ENCODE measurements around the gene WBP11.

WBP11 gene

DNA sequence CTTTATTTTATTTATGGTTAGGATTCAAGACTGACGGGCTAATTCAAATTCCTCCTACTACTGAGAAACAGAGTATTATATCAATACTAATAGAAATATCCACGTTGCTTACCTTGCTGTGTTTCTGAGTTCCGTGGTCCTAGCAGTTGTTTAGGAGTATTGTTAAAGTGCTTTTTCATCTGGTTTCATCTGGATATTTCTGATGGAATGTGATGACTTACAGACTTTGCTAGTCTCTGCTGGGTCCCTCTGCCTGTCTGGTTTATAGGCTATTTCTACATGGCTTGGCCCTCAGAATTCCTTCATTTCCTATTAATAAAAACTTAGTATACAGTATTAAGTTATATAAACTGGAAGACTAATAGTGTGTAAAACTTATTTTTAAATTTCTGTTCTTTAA is 10.7 kb upstream of the WBP11 start, which contains the start of gene SMCO3:
TSS of gene SMCO3 (minus strand) at position 169 of the 400 bp plus-strand sequence. CDS start 7,502 bp downstream, outside the sequence.
- no peak for DNase-seq

DNA sequence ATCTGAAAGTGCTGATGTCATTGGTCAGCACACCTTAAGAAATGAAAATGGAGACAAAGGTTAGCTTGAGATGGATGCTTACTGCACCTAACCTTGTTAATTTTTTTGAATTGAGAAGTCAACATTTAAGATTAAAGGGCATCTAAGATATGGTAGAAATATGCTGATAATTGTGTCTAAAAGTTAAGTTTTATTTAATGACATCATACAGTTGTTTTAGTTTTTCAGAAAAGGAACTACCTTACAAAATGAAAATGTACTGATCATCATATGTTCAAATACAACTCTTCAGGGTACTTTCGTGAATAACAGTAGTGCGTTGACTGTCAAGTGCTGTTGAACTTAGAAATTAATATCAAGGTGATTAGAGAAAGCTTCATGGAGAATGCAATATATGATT is 8.2 kb upstream of the WBP11 start:
- DNase-seq = no peak

DNA sequence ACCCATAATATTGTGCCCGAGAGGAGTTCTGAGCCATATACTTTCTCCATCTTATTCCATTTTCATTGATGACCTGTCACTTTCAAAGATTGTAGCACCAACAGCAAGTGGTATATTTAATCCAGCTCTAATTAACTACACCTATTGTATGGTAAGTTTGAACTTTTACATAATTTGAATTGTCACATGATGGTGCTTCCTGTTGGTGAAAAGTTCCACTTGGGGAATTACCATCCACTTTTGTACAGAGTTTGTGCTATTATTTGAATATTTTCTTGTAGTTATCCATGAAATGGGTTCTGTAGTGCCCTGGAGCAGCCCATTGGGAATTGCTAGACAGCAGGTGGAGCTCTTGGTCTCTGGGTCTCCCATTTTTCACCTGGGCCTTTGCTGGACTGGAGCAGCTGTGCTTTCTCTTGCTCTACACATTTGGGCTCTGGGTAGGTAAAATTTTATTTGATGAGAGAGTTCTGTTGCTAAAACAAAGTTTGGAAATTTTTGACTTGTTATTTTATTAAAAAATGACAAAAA is 7.7 kb upstream of the WBP11 start:
- peak; percentile 23 for DNase-seq

DNA sequence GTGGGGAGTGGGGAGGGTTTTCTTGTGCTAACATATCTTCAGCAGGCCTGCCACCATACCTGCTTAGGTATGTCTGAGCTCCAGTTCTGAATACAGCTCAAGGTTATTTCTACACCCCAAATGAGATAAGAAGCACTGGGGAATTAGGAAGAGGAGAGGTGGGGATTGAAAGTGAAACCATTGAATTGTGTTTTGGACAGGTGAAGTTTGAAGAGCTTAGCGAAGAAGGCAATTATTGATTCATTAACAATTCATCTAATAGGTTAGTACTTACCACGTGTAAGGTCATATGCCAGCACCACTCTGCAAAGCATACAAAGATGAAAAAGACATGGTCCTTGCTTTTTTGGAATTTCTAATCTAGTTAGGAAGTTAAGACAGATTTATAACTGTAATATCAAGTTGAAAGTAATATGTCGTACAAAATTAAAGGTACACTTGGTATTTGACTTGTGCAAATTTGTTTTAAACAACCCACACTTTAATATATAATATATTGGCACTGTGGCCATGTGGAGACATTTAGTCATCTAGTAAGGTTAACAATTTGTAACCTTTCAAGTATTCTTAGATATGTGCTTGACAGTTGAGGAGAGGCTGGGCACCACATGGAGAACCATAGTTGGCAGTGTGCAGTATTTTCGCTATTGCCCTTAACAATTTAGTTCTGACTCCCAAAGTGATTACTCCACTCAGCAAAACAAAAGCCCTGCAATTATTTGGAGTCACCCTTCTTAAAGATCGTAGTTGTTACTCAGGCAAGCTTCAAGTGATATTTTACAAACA is 7.1 kb upstream of the WBP11 start:
- no peak for DNase-seq

DNA sequence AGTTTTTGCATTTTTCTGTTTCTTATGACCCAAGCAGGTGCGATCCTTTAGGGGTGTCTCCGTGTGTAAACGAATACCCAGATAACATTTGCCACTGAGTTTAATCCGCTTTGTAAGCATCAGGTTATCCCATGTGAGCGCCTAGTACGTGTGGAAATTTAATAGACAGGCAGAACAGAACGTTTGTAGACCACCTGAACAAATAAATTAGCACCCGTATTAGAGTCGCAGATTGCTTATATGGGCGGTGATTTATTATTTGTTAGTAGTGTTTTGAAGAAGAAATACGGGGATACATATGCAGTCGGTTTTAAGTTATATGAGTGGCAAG is 517 bp upstream of the WBP11 start:
- peak; percentile 80 for DNase-seq

DNA sequence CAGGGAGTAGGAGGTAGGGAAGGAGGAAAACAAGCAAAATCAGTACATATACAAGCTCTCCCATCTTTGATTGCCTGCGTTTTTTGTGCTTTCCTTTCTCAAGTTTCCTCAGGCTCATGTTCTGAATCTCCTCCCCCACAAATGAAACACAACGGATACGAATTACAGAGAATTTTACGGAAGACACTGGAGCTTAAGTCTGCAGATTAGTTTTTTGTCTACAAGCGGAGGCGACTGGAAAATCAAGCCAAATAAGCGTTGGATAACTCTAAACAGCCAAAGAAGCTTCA is 612 bp downstream of the WBP11 start:
- DNase-seq = no peak

DNA sequence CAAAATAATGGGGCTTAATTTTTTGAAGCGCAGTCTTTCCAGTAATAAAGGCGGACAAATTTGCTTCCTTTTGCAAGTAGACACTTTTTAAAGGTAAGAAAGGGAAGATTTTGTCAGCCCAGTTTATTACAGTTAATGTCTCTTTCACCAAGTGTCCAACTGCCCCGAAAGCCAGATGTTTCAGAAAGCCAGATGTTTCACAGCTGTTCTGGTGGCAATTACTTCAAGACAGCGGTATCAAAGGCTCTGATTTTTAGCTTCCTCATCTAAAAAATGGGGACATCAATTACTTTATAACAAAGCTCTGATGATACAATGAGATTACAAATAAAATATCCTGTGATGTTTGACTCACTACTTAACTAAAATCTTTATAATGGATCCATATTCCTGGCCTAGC is 1.0 kb downstream of the WBP11 start:
- no peak for DNase-seq

DNA sequence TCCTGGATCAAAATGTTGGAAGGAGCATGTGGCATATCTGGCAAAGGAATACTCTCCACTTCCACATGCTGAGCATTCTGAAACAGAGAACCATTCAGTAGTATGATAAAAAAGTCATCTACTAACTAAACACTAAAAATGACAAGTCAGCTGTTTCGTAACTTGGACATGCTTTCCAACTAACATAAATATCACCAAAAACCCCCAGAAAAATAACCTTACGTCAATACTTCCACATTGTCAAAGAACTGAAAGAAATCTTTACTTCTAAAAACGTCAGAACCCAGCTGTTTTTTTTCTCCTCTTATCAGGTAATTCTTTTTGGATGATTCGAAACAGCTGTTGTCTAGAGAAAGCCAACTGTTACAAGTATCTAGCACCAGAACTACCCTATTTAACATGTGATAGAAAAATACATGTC is 8.2 kb downstream of the WBP11 start:
- DNase-seq = no peak

DNA sequence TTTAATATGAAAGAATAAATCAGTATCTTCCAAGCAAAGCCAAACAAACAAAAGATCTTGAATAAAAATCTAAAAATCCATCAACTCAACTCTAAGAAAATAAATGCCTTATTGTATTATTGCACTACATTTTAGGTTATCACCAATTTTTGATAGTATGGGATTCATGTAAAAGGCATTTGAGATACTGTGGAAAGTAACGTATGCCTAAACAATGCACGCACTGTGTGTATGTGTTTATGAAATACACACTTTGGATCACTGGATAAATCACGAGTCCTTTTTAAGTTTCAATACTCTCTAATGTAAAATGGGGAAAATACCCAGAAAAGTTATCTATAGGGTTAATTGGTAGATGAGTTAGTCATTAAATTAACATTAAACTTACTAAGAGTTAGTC is 17.7 kb downstream of the WBP11 start:
- no peak for DNase-seq

DNA sequence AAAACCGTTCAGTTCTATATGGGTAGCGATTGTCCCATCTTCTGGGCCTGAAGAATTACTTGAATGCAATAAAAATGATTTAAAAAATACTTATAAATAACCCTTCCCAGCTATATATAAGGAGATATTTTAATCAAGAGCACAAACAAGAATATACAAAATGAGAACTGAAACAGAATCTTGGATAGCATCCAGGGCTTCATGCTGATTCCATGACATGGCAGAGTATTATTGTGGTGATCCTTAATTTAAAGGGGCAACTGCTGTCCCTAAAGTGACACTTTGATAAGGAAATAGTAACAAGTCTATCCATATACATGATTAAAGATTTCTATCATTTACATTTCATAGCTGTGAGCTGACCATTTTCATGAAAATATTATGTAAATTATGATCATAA is 18.8 kb downstream of the WBP11 start:
- no peak for DNase-seq

DNA sequence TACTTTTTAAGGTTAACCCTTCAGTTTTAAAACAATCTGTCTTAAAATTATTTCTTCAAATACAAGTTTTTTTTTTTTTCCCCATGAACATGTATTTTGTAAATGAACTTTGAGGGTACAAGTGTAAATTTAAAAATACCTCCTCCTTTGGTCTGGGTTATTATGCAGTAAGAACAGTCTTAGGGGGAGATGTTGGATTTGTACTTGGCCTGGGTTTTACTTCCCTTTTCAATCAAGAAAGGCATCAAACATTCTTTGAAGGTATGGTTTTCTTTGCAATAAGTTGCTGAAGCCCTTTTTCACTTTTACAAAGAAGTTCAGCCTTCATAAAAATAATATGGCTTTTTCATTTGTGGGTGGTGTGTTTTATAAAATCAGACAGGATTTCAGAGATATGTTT is 20.5 kb downstream of the WBP11 start:
- no peak for DNase-seq

DNA sequence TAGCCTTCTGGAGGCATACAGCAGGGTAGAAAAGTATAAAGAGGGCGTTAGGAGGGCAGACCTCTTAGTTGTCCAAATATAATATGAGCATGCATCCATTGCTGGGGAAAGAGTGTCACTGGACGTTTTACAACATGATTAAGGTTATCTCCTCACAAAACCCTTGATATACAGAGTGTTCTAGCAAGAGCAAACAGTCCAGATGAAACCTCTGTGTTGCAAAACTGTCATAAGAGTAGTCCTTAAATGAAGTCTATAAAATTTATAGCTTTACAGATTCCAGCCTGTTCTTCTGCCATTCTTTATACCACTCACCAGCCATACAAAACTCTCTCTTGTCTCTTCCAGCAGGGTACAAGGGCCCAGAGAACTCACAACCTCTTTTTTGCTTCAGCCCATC is 21.7 kb downstream of the WBP11 start:
- no peak for DNase-seq

DNA sequence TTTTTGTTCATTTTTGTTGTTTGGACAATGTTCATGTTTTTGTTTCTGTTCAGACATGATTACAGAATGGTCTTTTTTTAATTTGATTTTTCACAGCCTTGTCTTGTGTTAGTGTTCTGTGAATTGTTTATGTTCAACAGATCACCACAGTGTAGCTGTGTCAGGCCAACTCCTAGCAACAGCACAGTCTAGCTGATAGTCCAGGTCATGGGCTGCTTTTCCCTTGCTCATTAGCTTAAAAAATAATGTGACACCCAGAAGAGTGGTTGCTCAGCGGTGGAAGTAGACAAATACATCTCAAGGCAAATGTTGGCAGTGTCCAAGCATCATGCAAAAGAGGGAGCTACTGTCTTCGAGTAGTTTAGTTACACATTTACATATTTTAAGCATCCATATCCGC is 22.4 kb downstream of the WBP11 start:
- no peak for DNase-seq

DNA sequence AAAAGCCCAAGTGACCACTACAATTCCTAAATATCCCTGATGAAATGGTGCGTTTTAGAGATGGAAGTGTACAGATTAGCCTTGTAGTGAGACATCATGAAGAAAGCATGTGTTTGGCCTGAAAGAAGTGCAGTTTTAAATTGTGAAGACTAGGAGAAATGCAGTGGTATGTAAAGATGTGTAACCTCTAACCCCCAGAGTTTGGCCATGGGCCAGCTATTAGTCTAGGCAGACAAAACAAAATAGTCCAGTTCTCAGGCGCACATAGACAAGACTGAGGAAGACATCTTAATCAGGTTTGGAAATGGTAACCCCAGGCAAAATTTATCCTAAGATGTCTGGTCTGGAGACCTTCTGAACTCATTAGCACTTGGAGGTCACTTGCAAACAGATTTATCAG is 23.4 kb downstream of the WBP11 start:
- no peak for DNase-seq

DNA sequence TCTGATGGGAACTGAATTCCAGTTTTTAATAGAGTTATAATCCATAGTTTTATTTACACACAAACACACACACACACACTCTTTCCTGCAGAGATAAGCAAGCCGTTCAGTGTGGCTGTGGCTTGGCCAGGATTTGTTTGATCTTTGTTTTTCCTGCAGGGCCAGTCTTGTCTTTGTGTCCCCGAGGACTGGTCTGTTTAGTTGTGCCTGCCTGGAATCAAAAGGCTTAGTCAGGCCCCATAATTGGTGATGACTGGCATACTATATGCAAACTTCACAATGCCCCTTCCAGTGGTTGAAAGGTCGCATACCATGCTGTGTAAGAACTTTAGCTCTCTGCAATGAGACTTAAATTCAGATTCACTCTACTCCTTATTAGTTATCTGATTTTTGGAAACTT is 26.0 kb downstream of the WBP11 start:
- DNase-seq = no peak

DNA sequence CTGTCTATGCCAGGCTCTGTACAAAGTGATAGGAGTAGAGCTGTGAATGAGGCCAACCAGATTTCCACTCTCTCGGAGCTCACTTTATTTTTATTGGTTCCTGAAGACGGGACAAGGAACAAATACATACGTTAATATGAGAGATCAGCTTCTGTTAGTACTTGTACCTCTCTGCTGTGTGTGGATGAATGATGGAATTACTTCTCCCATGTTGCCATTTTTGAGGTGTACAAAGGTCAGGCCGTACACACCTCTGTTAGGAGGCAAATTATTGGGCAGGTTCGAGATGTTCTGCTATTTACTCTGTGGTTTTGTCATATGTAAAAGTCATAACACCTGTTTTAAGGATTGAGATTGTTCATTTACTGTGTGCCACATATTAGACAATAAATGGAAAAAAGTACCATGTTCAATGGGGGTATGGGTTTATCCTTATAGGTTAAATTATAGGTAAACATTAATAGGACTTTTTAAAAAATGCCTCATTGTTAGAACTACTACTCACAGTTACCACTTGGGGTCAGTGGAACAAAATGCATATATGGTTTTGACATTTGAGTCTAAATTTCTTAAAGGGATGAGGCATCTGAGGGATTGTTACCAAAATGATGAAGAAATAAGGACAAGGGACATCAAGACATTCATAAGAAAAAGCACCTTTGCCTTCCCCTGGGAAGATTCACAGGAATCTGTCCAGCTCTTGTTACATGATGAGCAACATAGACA is 26.9 kb downstream of the WBP11 start:
- DNase-seq = no peak

DNA sequence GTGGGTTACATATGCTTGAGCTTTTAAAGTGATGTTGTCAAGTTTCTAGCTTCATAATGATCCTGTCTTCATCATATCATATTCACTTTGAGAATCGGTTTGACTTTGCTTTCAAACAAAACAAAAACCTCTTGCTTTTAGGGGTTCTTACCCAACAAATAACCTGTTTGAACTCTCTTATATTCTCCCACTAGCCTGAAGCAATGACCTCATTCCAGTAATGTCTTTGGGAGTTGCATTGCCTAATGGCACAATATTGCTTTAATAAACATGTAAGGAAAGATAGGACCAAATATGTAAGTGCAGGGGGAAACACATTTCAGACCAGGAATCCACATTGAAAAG is 27.7 kb downstream of the WBP11 start:
- DNase-seq = no peak

DNA sequence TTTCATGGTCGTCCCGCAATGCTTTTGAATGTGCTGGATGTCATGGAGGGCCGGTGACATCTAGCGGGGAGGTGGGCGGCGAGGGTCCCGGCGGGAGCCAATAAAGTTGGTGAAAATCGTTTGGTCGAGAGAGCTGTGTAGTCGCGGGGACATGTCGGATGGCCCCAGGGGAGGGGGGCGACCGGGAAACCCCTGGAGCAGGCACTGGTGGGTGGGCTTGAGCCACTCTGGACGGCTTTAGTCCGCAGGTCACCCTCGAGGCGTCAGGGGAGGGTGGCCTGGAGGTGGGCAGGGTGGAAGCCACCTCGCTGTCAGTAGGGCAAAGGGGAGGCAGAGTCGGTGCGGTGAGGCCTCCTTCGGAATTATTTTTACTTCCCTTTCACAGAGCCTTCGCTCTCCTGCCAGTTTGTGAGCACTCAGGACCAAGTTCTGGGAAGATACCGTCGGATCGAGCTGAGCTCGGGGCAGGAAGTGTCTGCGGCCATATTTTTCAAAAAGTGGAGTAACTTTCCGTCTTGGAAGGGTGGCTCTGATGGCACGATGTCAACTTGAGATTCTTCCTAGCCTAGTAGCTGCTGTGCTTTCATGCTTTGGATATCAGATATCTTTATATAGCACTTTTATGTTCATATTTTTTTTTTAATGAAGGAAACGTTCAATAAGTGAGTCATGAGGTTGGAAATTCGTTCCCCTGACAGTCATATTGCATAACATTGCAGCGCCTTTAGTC is 28.2 kb downstream of the WBP11 start:
- DNase-seq = no peak

DNA sequence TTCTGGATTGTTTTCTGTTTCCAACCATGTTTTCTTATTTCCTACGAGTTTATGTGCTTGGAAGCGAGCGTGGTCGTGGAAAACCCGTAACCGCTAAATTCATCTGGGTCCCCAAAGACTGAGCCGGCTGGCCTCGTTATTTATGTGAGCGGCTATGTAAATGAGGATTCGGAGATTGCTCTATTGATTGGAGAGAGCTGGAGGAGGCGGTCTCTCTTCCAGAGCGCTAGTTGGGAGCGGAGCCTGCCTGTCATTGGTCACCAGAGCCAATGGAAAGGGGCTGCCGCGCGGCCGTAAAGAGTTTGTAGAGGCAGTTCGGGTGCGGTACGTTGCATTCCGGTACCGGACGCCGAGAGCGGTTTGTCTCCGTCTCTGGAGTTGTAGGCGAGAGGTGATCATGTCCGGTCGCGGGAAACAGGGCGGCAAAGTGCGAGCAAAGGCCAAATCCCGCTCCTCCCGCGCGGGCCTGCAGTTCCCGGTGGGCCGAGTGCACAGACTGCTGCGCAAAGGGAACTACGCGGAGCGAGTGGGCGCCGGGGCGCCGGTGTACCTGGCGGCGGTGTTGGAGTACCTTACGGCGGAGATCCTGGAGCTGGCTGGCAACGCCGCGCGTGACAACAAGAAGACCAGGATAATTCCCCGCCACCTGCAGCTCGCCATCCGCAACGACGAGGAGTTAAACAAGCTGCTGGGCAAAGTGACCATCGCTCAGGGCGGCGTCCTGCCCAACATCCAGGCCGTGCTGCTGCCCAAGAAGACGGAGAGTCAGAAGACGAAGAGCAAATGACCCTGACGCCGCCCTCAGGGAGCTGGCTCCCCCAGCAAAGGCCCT is 29.0 kb downstream of the WBP11 start:
- DNase-seq = no peak

DNA sequence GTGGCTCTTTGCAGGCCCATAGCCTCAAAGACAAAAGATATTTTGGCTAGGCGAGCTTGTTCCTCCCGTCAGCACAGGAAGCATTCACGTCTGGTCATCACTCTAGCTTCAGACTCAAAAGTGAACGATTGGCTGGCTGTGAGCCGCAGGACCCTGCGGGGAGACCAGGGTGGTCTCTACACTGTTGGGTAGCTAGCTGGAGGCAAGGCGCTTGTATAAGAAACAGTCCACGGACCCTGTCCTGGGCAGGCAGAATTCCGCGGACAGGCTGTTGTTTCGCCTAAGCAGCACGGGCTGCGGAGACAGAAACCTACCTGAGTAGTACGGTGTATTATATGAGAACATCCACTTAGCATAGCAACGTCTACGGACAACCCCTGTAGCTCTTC is 29.6 kb downstream of the WBP11 start:
- no peak for DNase-seq

DNA sequence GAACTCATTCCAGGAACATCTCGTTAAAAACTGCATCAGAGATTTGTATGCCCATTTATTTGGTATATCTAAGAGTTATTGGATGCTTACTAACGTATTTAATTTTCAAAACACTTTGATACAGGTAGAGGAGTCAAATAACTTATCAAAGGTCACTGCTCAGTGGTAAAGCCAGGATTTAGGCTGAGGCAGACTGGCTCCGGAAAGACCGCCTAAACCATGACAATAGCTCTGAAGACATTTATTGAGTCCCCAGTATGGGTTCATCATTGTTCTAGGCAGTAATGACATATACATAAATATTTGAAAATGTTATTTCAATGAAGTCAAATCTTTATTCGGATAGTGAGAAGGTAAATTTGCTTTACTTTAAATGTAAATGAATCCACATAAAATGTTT is 30.3 kb downstream of the WBP11 start:
- no peak for DNase-seq

DNA sequence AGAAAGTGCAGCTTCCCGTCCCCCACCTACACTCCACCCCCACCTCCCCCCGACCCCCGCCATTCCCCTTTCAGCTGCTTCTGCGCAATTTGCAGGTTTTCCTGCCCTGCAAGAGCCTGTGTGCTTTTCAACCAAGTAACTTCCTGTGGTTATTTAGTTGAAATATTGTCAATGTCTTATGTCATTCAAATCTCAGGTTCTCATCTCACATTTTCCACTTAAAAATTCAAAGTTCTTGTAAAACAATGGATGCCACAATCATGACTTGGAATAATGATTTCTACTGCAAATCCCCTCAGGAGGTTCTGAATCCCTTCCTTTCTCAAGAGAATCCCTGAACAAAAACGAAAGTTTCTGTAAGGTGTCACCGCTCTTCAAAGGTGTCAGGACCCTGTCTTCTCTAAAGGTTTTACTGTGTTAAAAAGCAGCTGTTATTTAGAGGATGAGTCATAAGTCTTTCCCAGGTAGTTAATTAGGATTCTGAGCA is 31.6 kb downstream of the WBP11 start:
- no peak for DNase-seq

Measured in NCI-H1105 treated with DMSO at 0.1 percent for 48 hours (cell line).